Right lobe of liver (tissue), 4 donors: Measurements from ENCODE around the gene MYOT.

Experiments used
- POLR2A ChIP-seq: fragments of 450-650 bp; IDR thresholded peaks from one replicate; pipeline ENCODE4 v1.6.1; 2017; ENCODE audit warnings: antibody characterized with exemption, mild to moderate bottlenecking
- TF ChIP-seq, protein P1 (sequence below), 4 donors: fragments of 200-600 bp in 3 of 4; fragments of 450-650 bp in 1 of 4; IDR thresholded peaks; one replicate each; pipeline versions ENCODE4 v1.5.1 to v1.8.0; 2016 to 2022; ENCODE audit warnings: antibody characterized with exemption in 4 of 4, mild to moderate bottlenecking in 2 of 4
- donor health status: DM: no; HTN: no; CAD: no.
- donor health status: DM: no; HTN: no; CAD: no.
- donor health status: DM: no; HTN: yes; CAD: no.

GRCh38 chr5:137888466-137888862, 20.8 kb downstream of the MYOT start:
- no peak for TF ChIP-seq POLR2A
- TF ChIP-seq, protein P1, sequence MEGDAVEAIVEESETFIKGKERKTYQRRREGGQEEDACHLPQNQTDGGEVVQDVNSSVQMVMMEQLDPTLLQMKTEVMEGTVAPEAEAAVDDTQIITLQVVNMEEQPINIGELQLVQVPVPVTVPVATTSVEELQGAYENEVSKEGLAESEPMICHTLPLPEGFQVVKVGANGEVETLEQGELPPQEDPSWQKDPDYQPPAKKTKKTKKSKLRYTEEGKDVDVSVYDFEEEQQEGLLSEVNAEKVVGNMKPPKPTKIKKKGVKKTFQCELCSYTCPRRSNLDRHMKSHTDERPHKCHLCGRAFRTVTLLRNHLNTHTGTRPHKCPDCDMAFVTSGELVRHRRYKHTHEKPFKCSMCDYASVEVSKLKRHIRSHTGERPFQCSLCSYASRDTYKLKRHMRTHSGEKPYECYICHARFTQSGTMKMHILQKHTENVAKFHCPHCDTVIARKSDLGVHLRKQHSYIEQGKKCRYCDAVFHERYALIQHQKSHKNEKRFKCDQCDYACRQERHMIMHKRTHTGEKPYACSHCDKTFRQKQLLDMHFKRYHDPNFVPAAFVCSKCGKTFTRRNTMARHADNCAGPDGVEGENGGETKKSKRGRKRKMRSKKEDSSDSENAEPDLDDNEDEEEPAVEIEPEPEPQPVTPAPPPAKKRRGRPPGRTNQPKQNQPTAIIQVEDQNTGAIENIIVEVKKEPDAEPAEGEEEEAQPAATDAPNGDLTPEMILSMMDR (IDR thresholded peaks at IDR 0.05) = no peak
